Mucosa of stomach (tissue), 1 donor: Measurements from ENCODE around the gene SRRD.

Experiments used
- H3K27me3 ChIP-seq: one replicate; pipeline ENCODE4 v1.7.0; 2013; ENCODE audit warnings: mild to moderate bottlenecking, low read length; ENCODE audit not compliant: control insufficient read depth, insufficient read depth
- H3K36me3 ChIP-seq: one replicate; pipeline ENCODE4 v1.7.0; 2013; ENCODE audit warnings: low read length; ENCODE audit not compliant: control insufficient read depth, insufficient read depth
- H3K4me1 ChIP-seq: one replicate; pipeline ENCODE4 v1.7.0; 2013; ENCODE audit warnings: mild to moderate bottlenecking, low read length; ENCODE audit not compliant: control insufficient read depth, insufficient read depth
- H3K4me3 ChIP-seq: one replicate; pipeline ENCODE4 v1.7.0; 2013; ENCODE audit warnings: low read length
- H3K9ac ChIP-seq: one replicate; pipeline ENCODE4 v1.7.0; 2013; ENCODE audit warnings: mild to moderate bottlenecking, low read length, moderate library complexity
- H3K9me3 ChIP-seq: one replicate; pipeline ENCODE4 v1.7.0; 2013; ENCODE audit warnings: mild to moderate bottlenecking, low read length, moderate library complexity; ENCODE audit not compliant: control insufficient read depth
- donor health status: Pancreatic carcinoma.

Gene SRRD

GRCh38 chr22:26446808-26447515 is 36.7 kb upstream of the SRRD start:
- Histone ChIP-seq H3K4me3 (no peak overlapping the region), H3K4me1 (peaks cover 20% of the 10 kb centered on the region), H3K36me3 (no peaks in the 10 kb centered on the region), H3K9ac (no peak overlapping the region), H3K27me3 (no peaks in the 10 kb centered on the region), H3K9me3 (no peaks in the 10 kb centered on the region)

- Histone ChIP-seq H3K9me3 (no peaks in the 10 kb centered on the region), H3K4me1 (peaks cover 20% of the 10 kb centered on the region), H3K9ac (no peak overlapping the region), H3K27me3 (no peaks in the 10 kb centered on the region), H3K4me3 (no peak overlapping the region), H3K36me3 (no peaks in the 10 kb centered on the region)
Observed at GRCh38 chr22:26447584-26448329, 35.9 kb upstream of the SRRD start.

GRCh38 chr22:26448334-26448733 is 35.3 kb upstream of the SRRD start:
- Histone ChIP-seq H3K27me3 (no peaks in the 10 kb centered on the region), H3K9ac (no peak overlapping the region), H3K9me3 (no peaks in the 10 kb centered on the region), H3K4me1 (peaks cover 20% of the 10 kb centered on the region), H3K4me3 (no peak overlapping the region), H3K36me3 (peaks cover 2% of the 10 kb centered on the region)

GRCh38 chr22:26448941-26449340 is 34.7 kb upstream of the SRRD start:
- Histone ChIP-seq H3K4me1 (peaks cover 20% of the 10 kb centered on the region), H3K27me3 (no peaks in the 10 kb centered on the region), H3K9me3 (no peaks in the 10 kb centered on the region), H3K36me3 (peaks cover 8% of the 10 kb centered on the region), H3K4me3 (no peak overlapping the region), H3K9ac (no peak overlapping the region)

GRCh38 chr22:26450453-26451185 is 33.1 kb upstream of the SRRD start:
- H3K9ac ChIP-seq, result no peak overlapping the region
- no peaks in the 10 kb centered on the region for H3K27me3 ChIP-seq
- no peak overlapping the region for H3K4me3 ChIP-seq
- peaks cover 7% of the 10 kb centered on the region for H3K4me1 ChIP-seq
- H3K36me3 ChIP-seq, result peaks cover 11% of the 10 kb centered on the region
- H3K9me3 ChIP-seq, result no peaks in the 10 kb centered on the region

- no peak overlapping the region for H3K9ac ChIP-seq
- H3K4me1 ChIP-seq, result peaks cover 6% of the 10 kb centered on the region
- H3K36me3 ChIP-seq, result peaks cover 12% of the 10 kb centered on the region
- H3K27me3 ChIP-seq, result no peaks in the 10 kb centered on the region
- H3K9me3 ChIP-seq, result no peaks in the 10 kb centered on the region
- no peak overlapping the region for H3K4me3 ChIP-seq
Observed at GRCh38 chr22:26452236-26453016, 31.3 kb upstream of the SRRD start.

- H3K9me3 ChIP-seq, result no peaks in the 10 kb centered on the region
- H3K4me3 ChIP-seq, result no peak overlapping the region
- no peak overlapping the region for H3K9ac ChIP-seq
- H3K4me1 ChIP-seq, result peaks cover 6% of the 10 kb centered on the region
- H3K36me3 ChIP-seq, result peaks cover 20% of the 10 kb centered on the region
- no peaks in the 10 kb centered on the region for H3K27me3 ChIP-seq
Observed at GRCh38 chr22:26453216-26453615, 30.5 kb upstream of the SRRD start.

GRCh38 chr22:26453812-26454500 is 29.7 kb upstream of the SRRD start:
- H3K27me3 ChIP-seq, result no peaks in the 10 kb centered on the region
- H3K4me3 ChIP-seq, result no peak overlapping the region
- H3K36me3 ChIP-seq, result peaks cover 22% of the 10 kb centered on the region
- no peak overlapping the region for H3K9ac ChIP-seq
- no peaks in the 10 kb centered on the region for H3K9me3 ChIP-seq
- peaks cover 6% of the 10 kb centered on the region for H3K4me1 ChIP-seq

GRCh38 chr22:26457661-26458272 is 25.9 kb upstream of the SRRD start:
- peaks cover 13% of the 10 kb centered on the region for H3K4me1 ChIP-seq
- no peaks in the 10 kb centered on the region for H3K27me3 ChIP-seq
- H3K9ac ChIP-seq, result no peak overlapping the region
- H3K9me3 ChIP-seq, result no peaks in the 10 kb centered on the region
- no peak overlapping the region for H3K4me3 ChIP-seq
- H3K36me3 ChIP-seq, result peaks cover 22% of the 10 kb centered on the region

GRCh38 chr22:26460202-26460601 is 23.5 kb upstream of the SRRD start:
- H3K36me3 ChIP-seq, result peaks cover 17% of the 10 kb centered on the region
- peaks cover 7% of the 10 kb centered on the region for H3K4me1 ChIP-seq
- no peaks in the 10 kb centered on the region for H3K9me3 ChIP-seq

More at GRCh38 chr22:26460202-26460601, 23.5 kb upstream of the SRRD start:
- Histone ChIP-seq H3K4me3 (no peak overlapping the region), H3K27me3 (no peaks in the 10 kb centered on the region), H3K9ac (no peak overlapping the region)
